Stomach (tissue), 4 donors: ENCODE measurements around the gene H2BK1.

Experiments
- EP300 ChIP-seq: sonication (generic); formaldehyde crosslinking; IDR thresholded peaks from one replicate; pipeline ENCODE4 v1.6.1; 2017; ENCODE audit warnings: antibody characterized with exemption
- POLR2A ChIP-seq, 4 donors: fragments of 450-650 bp; IDR thresholded peaks; one replicate each; pipeline ENCODE4 v1.6.1; 2016; ENCODE audit warnings: antibody characterized with exemption in 4 of 4, control low read depth in 2 of 4, mild to moderate bottlenecking in 1 of 4, moderate library complexity in 1 of 4
- POLR2AphosphoS5 ChIP-seq, 3 donors: sonication (generic); formaldehyde crosslinking; IDR thresholded peaks; one replicate each; pipeline ENCODE4 v1.6.1; 2016; ENCODE audit warnings: antibody characterized with exemption in 3 of 3
- TF ChIP-seq, protein P1 (sequence below), 7 experiments: fragments of 450-650 bp in 4 of 7; fragments of 200-600 bp in 3 of 7; sonication (generic) in 3 of 7; IDR thresholded peaks; one replicate each; pipeline ENCODE4 v1.5.1; 2016 to 2019; ENCODE audit warnings: antibody characterized with exemption in 7 of 7, control low read depth in 2 of 7, mild to moderate bottlenecking in 1 of 7

DNA sequence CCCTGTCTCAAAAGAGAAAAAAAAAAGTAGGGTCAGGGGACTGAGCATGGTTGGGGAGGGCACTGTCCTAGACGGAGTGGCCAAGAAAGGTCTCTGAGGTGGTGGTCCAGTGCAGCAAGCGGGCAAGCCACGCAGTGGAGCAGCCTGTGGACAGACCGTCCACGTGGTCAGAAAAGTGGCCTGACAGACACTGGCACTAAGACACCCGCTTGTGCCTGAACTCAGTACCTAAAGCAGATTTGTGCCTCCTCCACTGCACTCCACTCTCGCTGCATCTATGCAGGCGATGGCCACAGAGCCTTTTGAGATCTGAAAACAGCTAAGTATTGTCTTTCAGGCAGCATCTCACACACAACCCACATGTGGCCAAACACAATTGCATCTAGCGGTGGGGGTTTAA is 32.1 kb downstream of the H2BK1 start:
- TF ChIP-seq, protein P1, sequence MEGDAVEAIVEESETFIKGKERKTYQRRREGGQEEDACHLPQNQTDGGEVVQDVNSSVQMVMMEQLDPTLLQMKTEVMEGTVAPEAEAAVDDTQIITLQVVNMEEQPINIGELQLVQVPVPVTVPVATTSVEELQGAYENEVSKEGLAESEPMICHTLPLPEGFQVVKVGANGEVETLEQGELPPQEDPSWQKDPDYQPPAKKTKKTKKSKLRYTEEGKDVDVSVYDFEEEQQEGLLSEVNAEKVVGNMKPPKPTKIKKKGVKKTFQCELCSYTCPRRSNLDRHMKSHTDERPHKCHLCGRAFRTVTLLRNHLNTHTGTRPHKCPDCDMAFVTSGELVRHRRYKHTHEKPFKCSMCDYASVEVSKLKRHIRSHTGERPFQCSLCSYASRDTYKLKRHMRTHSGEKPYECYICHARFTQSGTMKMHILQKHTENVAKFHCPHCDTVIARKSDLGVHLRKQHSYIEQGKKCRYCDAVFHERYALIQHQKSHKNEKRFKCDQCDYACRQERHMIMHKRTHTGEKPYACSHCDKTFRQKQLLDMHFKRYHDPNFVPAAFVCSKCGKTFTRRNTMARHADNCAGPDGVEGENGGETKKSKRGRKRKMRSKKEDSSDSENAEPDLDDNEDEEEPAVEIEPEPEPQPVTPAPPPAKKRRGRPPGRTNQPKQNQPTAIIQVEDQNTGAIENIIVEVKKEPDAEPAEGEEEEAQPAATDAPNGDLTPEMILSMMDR (IDR thresholded peaks at IDR 0.05): no peak
- TF ChIP-seq POLR2A (IDR thresholded peaks at IDR 0.05) (no peak), EP300 (no peak), POLR2AphosphoS5 (IDR thresholded peaks at IDR 0.05) (no peak)
